ENCODE results near the gene CD247.

Gene CD247

GRCh38 chr1:167507719-167508118 is 10.6 kb downstream of the CD247 start:
- no peak for DNase-seq (ENCODE audit: low read depth)
- no peak for TF ChIP-seq CTCF (IDR thresholded peaks at IDR 0.05; ENCODE audit: low read depth, low read length, missing control alignments)
- in situ Hi-C loops (cut with HindIII; ENCODE audit: low sequenced_read_pairs): no loop called here
- H3K4me3 ChIP-seq (ENCODE audit: low read depth, low read length): no peak overlapping the region

- H3K4me3 ChIP-seq (ENCODE audit: low read depth, low read length): no peak overlapping the region
- no peak for TF ChIP-seq CTCF (IDR thresholded peaks at IDR 0.05; ENCODE audit: low read depth, low read length, missing control alignments)
- in situ Hi-C loops (cut with HindIII; ENCODE audit: low sequenced_read_pairs): no loop called here
- no peak for DNase-seq (ENCODE audit: low read depth)
Observed at GRCh38 chr1:167504467-167504827, 13.9 kb downstream of the CD247 start.

- TF ChIP-seq CTCF (IDR thresholded peaks at IDR 0.05; ENCODE audit: low read depth, low read length, missing control alignments): no peak
- in situ Hi-C loops (cut with HindIII; ENCODE audit: low sequenced_read_pairs): no loop called here
- DNase-seq (ENCODE audit: low read depth): no peak
- H3K4me3 ChIP-seq (ENCODE audit: low read depth, low read length): no peak overlapping the region
Observed at GRCh38 chr1:167503626-167504466, 14.5 kb downstream of the CD247 start.

GRCh38 chr1:167502719-167503462 is 15.4 kb downstream of the CD247 start:
- no peak for DNase-seq (ENCODE audit: low read depth)
- in situ Hi-C loops (cut with HindIII; ENCODE audit: low sequenced_read_pairs): no loop called here
- no peak overlapping the region for H3K4me3 ChIP-seq (ENCODE audit: low read depth, low read length)
- TF ChIP-seq CTCF (IDR thresholded peaks at IDR 0.05; ENCODE audit: low read depth, low read length, missing control alignments): no peak

- H3K4me3 ChIP-seq (ENCODE audit: low read depth, low read length): no peak overlapping the region
- in situ Hi-C loops (cut with HindIII; ENCODE audit: low sequenced_read_pairs): no loop called here
- no peak for DNase-seq (ENCODE audit: low read depth)
- no peak for TF ChIP-seq CTCF (IDR thresholded peaks at IDR 0.05; ENCODE audit: low read depth, low read length, missing control alignments)
Observed at GRCh38 chr1:167502192-167502551, 16.2 kb downstream of the CD247 start.

GRCh38 chr1:167501515-167502191 is 16.7 kb downstream of the CD247 start:
- no peak for DNase-seq (ENCODE audit: low read depth)
- H3K4me3 ChIP-seq (ENCODE audit: low read depth, low read length): no peak overlapping the region
- no peak for TF ChIP-seq CTCF (IDR thresholded peaks at IDR 0.05; ENCODE audit: low read depth, low read length, missing control alignments)
- in situ Hi-C loops (cut with HindIII; ENCODE audit: low sequenced_read_pairs): no loop called here
